Aortic smooth muscle cell (primary cell): Measurements from ENCODE around the gene BARHL2. TPM values are rescaled to one million over a fixed set of nuclear protein-coding genes. Genes with fewer than 3 reads are reported as not detected.

Experiments
- total RNA-seq: library from RNA; depleted of rRNA; stranded (reverse); fragments of >200 nt; gene quantifications from 2 replicates; pipeline ENCODE4 v1.2.3, GENCODE V29; 2014

Gene BARHL2
- not detected in 2 replicates for total RNA-seq

DNA sequence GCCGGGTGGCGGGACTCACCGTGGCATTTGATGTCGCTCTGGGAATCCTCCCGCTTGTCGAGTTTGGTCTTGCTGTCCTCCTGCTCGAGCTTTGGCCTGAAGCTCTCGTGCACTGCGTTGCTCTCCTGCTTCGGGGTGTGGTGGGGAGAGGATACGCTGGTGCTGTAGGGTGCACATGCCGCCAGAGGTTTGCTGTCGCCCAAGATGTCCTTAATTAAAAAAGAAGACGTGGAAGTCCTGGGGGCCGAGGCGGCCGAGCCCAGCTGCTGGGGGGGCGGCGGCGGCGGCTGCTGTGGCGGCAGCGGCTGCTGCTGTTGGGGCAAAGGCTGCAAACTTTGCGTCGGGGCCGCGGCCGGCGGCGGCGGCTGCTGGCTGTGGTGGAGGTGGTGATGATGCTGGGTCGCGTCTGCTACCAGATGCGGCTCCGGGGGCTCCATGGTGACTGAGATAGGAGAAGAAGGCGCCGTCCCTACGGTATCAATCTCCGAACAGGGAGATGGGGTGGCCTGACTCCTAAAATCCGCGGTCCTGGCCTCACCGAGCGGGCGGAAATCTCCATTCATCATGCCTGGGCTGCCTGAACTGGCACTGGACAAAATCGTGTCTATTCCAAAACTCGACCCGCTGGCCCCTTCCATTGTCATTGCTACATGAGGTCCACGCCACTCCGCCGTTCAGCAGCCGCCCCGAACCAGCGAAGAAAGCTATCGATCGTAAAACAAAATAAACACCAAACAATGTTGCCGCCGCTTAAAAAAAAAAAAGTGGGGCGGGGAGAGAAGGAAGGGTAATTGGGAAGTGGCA is at the start of gene BARHL2:
BARHL2 (minus strand) TSS at position 751 of the 804 bp plus-strand sequence; CDS start at position 644, 107 bp downstream.

